ENCODE results near the gene THSD4.

The THSD4 gene

GRCh38 chr15:71334873-71335272 lies 219.6 kb downstream of the THSD4 start:
- DNase-seq = no peak

DNA sequence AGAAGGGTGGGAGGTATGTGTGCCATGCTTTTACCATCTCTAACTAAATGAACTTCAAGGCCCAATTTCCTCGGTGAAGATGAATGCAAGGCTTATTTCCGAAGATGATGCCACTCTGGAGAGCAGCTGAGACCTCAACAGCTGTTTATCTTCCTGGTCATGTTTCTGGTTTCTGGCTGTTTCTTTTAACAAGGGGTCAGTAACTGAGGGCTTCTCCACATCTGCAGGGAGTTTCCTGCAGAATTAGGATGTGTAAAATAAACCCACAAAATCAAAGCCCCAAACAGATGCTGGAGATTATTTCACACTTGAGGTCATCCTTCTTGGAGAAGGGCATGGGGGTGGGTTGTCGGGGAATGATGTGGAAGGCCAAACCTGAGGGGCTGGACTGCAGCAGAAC lies 220.3 kb downstream of the THSD4 start:
- DNase-seq = no peak

- DNase-seq = no peak
Measured at GRCh38 chr15:71336671-71337070, 221.4 kb downstream of the THSD4 start.

GRCh38 chr15:71337197-71337845 lies 222.1 kb downstream of the THSD4 start:
- DNase-seq = no peak

DNA sequence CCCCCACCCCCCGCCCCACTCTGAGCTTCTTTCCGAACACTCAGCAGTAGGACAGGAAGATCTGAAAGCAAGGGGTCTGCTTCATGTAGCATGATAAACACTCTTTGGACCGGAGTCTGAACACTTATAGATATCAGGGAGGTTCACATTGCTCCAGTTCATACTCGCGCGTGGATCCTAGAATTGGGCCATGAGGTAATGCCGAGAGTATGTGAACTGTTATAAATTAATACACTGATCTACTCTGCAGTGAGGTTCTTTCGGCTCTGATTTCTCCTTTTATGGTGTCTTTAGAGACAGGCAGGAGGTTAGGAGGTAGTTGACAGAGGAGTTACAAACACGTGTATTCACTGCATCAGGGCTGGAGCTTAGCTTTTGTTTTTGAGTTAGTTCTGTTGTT lies 223.0 kb downstream of the THSD4 start:
- no peak for DNase-seq

DNA sequence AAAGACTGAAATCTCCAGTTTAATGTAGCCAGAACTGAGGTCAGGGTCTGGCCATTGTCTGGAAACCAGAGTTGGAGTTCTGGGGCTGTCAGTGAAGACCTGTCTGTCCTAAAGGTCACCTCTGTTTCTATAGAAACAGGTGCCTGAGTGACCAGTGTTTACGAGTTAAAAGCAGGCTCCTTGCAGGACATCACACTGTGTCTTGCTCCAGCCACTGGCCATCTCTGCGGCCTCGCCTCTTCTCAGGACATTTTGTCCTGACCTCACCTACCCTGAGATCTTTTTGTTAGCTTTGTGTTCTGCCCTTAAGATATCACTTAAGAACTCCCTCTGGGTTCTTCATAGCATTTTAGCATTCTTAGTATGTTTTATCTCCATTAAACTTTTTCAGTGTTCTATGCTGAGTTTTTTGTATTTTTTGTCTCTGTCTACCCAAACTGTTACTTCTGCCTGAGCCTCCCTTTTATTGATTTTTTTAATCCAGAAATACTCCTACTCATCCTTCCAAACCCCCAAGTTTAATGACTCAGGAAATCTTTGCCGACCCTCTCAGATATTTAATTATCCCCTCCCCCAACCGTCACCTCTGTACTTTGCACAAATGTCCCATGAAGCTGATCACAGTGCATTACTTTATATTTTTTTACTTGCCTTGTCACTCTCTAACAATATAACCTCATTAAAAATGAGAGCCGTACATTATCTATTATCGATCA lies 223.7 kb downstream of the THSD4 start:
- DNase-seq = no peak

DNA sequence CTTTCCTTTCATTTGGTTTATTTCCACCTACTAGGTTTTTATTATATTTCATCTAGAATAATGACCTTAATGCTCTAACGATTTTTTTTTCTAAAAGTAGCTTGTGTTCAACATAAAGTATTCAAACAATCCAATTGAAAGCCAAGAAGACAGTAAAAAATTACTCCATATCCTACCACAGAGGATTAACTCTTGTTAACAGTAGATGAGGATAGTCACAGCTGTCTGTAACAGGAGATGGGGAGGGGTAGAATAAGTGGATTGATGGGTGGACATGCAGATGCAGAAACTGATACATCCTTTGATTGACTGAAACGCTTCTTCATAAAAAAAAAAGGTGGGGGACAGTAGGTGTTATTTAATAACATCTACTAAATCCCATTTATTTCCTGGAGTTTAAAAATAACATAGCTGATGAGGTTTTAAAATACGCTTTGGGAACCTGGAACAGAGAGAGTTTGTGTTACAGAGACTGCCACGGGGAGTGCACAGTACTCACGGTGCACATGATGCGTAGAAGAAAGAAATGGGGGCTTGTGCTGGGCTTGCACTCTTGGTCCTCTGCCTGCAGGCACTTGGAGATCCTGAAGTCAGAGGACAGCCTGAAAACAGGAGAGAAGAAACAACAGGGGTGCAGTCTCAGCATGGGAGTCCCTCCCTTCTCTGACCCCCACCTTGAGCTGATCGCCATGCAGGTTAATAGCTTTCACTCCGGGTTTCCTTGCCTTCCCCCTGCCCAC lies 226.7 kb downstream of the THSD4 start:
- DNase-seq = no peak

- DNase-seq = no peak
Measured at GRCh38 chr15:71342658-71343057, 227.4 kb downstream of the THSD4 start.

DNA sequence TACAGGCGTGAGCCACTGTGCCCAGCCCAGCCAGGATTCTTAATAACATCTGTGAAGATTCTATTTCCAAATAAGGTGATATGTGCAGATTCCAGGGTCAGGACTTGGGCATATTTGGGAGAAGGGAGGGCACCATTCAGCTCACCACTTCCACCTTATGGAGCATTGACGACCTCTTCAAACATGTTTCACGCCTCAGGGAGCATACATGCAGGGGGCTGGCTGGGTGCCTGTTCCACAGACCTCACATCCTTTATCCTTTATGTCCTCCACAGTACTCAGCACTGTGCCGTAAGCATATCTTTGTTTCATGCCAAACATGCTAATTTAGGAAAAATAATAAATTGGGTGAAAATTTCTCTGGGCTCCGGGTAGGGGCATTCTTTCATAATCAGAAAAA lies 229.0 kb downstream of the THSD4 start:
- DNase-seq = no peak

DNA sequence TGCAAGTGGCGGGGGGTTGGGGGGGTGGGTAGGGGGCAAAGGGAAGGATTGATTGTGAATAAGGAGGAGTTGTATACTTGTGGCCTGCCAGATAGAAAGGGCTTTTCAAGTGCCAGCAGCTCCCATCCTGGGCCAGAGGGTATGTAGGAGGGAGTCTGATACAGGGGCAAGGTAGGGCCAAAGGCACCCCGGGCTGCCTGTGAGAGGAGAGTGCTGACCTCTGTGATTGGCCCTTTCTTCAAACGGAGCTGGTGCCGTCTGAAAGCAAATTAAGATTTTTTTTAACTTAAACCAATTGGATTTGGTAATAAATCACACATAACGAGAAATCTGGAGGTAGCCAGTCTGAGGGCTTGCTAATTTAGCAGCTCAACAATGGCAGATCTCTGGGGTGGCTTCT lies 229.9 kb downstream of the THSD4 start:
- DNase-seq = no peak

DNA sequence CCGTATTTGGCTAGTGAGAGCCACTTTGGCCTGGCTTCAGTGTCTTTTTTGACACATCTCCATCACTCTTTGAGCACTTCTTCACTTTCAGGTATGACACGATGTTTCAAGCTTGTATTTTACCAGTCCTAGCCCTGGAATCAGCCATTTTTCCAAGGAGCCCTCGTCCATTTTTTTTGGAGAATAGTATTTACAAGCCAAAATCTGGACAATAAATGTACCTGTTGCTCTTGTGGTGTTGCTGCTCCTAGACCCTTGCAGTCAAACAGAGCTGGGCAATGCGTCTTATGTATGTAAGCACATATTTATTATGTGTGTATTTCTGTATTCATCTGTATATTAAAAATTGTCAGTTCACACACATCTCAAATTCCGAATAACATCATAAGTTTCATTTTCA lies 231.2 kb downstream of the THSD4 start:
- DNase-seq = no peak

DNA sequence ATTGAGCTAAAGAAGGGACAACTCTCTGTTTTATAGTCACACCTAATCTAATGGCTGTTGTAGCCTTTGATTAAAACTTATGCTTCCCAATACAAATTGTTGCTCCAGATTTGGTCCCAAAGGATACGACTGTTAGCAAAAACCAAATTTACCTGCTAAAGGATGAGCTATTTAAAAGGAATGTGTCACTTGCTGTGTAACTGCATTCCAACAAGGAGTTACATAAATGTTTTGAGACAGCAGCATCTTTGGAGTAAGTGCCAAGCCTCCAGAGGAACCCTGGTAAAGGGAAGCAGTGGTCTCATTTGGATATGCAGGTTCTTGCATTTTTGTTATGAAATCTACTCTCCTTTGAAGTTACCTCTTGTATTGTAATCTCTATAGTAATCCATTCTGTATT lies 233.3 kb downstream of the THSD4 start:
- no peak for DNase-seq

DNA sequence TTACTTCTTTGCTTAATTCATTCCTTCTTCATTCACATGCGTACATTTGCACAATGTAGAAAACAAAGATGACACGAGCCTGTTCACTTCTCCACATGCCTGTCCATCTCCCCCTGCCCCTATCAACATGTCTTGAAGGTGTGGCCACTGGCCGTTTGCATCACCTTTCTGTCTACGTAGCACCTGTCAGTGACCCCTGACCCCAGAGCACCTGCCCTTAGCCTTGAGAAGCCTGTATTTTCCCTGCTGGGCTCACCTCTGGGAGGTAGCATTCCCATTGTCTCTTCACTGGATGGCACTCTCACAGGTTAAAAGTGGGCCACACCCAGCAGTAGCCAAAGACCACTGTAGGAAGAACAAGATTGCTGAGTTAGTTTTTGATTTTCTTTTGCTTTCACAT lies 234.1 kb downstream of the THSD4 start:
- DNase-seq = no peak

GRCh38 chr15:71349736-71350526 lies 234.7 kb downstream of the THSD4 start:
- DNase-seq = peak; percentile 11

DNA sequence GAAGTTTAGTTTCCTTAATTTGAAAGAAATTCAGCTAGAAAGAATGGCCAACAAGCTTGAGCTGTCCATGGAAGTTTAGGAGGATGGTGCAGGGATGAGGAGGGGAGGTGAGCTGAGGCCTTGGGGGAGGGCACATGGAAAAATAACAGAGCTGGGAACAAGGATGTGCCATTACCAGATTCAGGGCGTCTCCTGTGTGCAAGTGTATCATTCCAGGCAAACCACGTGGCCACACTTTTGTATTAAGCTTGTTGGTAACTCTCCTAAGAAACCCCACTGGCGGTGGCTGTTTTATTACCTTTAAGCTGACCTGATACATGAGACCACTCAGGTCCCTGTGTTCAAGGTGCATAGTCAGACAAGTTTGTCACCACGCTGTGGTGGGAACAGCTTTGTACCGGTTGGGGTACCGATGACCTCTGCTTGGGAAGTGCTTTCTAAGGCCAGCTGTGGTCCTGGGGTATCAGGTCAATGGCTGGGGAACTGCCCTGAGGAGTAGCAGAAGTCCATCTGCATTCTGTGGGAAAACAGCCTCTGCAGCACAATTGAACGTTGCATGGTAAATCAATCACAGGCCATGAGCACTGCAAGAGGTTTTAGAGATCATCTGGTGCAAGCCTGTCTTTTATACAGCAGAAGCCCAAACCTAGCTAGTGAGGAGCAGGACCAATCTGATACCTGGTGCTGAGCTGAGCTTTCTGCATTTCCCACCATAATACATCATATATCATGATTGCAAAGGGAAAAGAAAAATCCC lies 235.5 kb downstream of the THSD4 start:
- no peak for DNase-seq

DNA sequence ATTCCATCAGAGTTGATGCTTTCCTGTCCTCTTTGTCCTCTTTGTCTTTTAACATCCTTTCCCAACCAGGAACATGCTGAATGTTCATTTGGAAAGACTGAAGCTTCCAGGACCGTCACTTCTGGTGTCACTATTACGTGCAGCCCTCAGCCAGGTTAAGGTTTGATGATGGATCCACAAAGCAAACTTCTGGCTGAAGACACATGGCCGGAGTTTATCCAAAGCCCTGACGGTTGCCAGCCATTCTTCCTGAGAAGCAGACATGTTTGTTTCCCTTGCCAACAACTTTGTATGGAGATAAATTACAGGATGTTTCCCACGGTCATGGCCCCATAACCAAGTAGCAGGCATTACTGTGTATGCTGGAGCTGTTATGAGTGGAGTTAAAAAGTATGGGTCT lies 236.9 kb downstream of the THSD4 start:
- DNase-seq = no peak

- DNase-seq = no peak
Measured at GRCh38 chr15:71352765-71353164, 237.5 kb downstream of the THSD4 start.

- DNase-seq = no peak
Measured at GRCh38 chr15:71353171-71353570, 237.9 kb downstream of the THSD4 start.

GRCh38 chr15:71355268-71355667 lies 240.0 kb downstream of the THSD4 start:
- DNase-seq = no peak

- no peak for DNase-seq
Measured at GRCh38 chr15:71357321-71357732, 242.1 kb downstream of the THSD4 start.

DNA sequence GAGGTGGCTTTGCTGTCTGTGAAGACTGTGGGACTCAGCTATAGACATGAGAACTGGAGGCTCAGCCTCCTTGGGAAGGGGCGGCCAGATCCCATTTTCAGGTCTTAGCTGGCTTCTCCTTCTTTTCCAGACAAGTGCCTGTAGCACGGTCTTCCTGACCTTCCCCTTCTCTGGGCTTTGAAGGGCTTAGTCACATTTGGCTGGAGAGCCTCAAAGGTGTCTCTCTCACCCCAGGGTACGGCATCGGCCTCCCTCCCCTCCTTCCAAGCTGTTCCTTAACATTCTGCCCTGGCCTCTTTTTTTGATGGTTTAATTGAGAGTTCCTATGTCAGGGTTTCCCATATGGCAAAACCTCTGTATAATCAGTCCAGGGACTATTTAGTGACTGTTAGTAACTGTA lies 242.7 kb downstream of the THSD4 start:
- DNase-seq = no peak

DNA sequence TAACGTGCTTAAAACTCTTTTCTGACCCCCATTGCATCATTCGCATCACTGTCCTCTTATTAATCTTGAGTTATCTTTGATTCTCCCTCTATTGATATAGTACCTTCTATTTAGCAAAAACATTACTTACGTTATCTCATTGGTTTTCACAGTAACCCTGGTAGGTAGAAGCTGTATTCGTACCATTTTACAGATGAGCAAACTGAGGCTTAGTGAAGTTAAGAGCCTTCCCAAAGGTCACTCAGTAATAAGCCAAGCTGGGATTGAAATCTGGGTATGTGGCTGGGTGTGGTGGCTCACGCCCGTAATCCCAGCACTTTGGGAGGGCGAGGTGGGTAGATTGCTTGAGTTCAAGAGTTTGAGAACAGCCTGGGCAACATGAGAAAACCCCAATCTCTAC lies 244.0 kb downstream of the THSD4 start:
- no peak for DNase-seq

DNA sequence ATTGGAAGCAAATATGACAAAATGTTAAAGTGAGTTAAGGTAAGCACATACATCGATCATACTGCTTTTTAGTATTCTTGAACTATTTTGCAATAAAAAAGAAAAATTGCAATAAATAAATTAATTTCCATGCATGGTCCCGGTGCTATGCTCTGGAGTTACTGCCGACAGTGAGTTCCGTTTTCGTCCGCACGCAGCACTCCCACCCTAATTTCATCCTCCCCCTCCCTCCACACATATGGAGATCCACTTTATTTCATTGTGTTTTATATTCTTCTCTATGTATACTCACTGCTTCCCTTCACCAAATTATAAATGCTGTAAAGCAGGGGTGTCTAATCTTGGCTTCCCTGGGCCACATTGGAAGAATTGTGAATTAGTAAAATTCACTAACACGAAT lies 247.3 kb downstream of the THSD4 start:
- DNase-seq = no peak
